GM21526 (cell line): ENCODE measurements around the gene CYB5B.

Experiments
- ATAC-seq: cut with Tn5 transposase; IDR thresholded peaks from one replicate; pipeline ENCODE4 v1.9.1; 2021; ENCODE audit warnings: moderate library complexity; ENCODE audit not compliant: unreplicated experiment, low FRiP score

CYB5B gene

GRCh38 chr16:69513180-69513966, 89.0 kb downstream of the CYB5B start:
- ATAC-seq = no peak

GRCh38 chr16:69514356-69514755, 89.9 kb downstream of the CYB5B start:
- ATAC-seq = no peak
